Coronary artery (tissue), 2 donors: ENCODE results near the gene CLCN4.

Experiments
- DNase-seq: peaks from one replicate; pipeline ENCODE4 v3.0.0-alpha.2; 2017; ENCODE audit warnings: low spot score
- H3K27ac ChIP-seq, 2 donors: fragments of 200-600 bp; sonication (generic); one replicate each; pipeline ENCODE4 v1.5.1; 2016 to 2019
- H3K4me3 ChIP-seq: fragments of 200-600 bp; sonication (generic); 2 replicates; pipeline ENCODE4 v1.5.1; 2016; ENCODE audit warnings: mild to moderate bottlenecking, moderate library complexity
- CTCF ChIP-seq: fragments of 200-600 bp; sonication (generic); IDR thresholded peaks from one replicate; pipeline ENCODE4 v1.5.1; 2019; ENCODE audit warnings: antibody characterized with exemption

Gene CLCN4

GRCh38 chrX:10120331-10120730 lies 36.4 kb upstream of the CLCN4 start:
- Histone ChIP-seq H3K27ac (no peak overlapping the region), H3K4me3 (no peak overlapping the region)
- DNase-seq, result no peak
- no peak for TF ChIP-seq CTCF

GRCh38 chrX:10120828-10121227 lies 35.9 kb upstream of the CLCN4 start:
- DNase-seq, result no peak
- TF ChIP-seq CTCF, result no peak
- H3K4me3 ChIP-seq, result no peak overlapping the region
- peak overlapping the region in 1 of 2 donors; percentile 6 for H3K27ac ChIP-seq

- Histone ChIP-seq H3K27ac (no peak overlapping the region), H3K4me3 (no peak overlapping the region)
- no peak for TF ChIP-seq CTCF
- no peak for DNase-seq
Measured at GRCh38 chrX:10121787-10122186, 35.0 kb upstream of the CLCN4 start.

- DNase-seq, result no peak
- Histone ChIP-seq H3K27ac (no peak overlapping the region), H3K4me3 (no peak overlapping the region)
- TF ChIP-seq CTCF, result no peak
Measured at GRCh38 chrX:10124506-10125247, 32.1 kb upstream of the CLCN4 start.

GRCh38 chrX:10125248-10125615 lies 31.5 kb upstream of the CLCN4 start:
- DNase-seq, result no peak
- no peak overlapping the region for H3K4me3 ChIP-seq
- TF ChIP-seq CTCF, result no peak
- no peak overlapping the region for H3K27ac ChIP-seq

GRCh38 chrX:10126044-10126443 lies 30.7 kb upstream of the CLCN4 start:
- DNase-seq, result no peak
- H3K4me3 ChIP-seq, result no peak overlapping the region
- no peak for TF ChIP-seq CTCF
- no peak overlapping the region for H3K27ac ChIP-seq

- H3K27ac ChIP-seq, result no peak overlapping the region
- no peak for TF ChIP-seq CTCF
- H3K4me3 ChIP-seq, result no peak overlapping the region
- no peak for DNase-seq
Measured at GRCh38 chrX:10126834-10127233, 29.9 kb upstream of the CLCN4 start.
